ENCODE results near the gene ATG9B.

ATG9B gene

GRCh38 chr7:151024435-151025056, at the start of gene ATG9B:
ATG9B (minus strand) TSS chr7:151024494; CDS start chr7:151024423, 71 bp downstream.
- no peak for DNase-seq

- DNase-seq, result no peak
Observed at GRCh38 chr7:151073990-151074389, 49.7 kb upstream of the ATG9B start.

GRCh38 chr7:151071032-151071866, 47.0 kb upstream of the ATG9B start:
- no peak for DNase-seq

GRCh38 chr7:151070574-151070960, 46.3 kb upstream of the ATG9B start:
- no peak for DNase-seq

- DNase-seq, result no peak
Observed at GRCh38 chr7:151069841-151070573, 45.7 kb upstream of the ATG9B start.

GRCh38 chr7:151068069-151068773, 43.9 kb upstream of the ATG9B start:
- DNase-seq, result no peak

- no peak for DNase-seq
Observed at GRCh38 chr7:151066273-151066974, 42.1 kb upstream of the ATG9B start.

GRCh38 chr7:151065516-151065915, 41.2 kb upstream of the ATG9B start:
- no peak for DNase-seq

GRCh38 chr7:151064993-151065392, 40.7 kb upstream of the ATG9B start:
- DNase-seq, result no peak

- no peak for DNase-seq
Observed at GRCh38 chr7:151064454-151064853, 40.2 kb upstream of the ATG9B start.

- DNase-seq, result no peak
Observed at GRCh38 chr7:151063212-151063561, 38.9 kb upstream of the ATG9B start.

GRCh38 chr7:151062399-151063211, 38.3 kb upstream of the ATG9B start:
- no peak for DNase-seq

GRCh38 chr7:151062111-151062398, 37.8 kb upstream of the ATG9B start:
- DNase-seq, result no peak

GRCh38 chr7:151061213-151062110, 37.2 kb upstream of the ATG9B start:
- no peak for DNase-seq

- DNase-seq, result peak in 1 of 2 experiments; percentile 23
Observed at GRCh38 chr7:151060416-151061212, 36.3 kb upstream of the ATG9B start.

GRCh38 chr7:151060113-151060415, 35.8 kb upstream of the ATG9B start:
- no peak for DNase-seq

GRCh38 chr7:151059367-151060112, 35.2 kb upstream of the ATG9B start, which contains the start of gene SLC4A2:
SLC4A2 (plus strand) TSS chr7:151059589; CDS start chr7:151061988, 2,399 bp downstream.
- peak; percentile 44 to 58 for DNase-seq

GRCh38 chr7:151058781-151059366, 34.6 kb upstream of the ATG9B start:
- DNase-seq, result no peak

All from AML-193 (cell line).